ENCODE measurements around the gene FCAMR. TPM values are rescaled to one million over a fixed set of nuclear protein-coding genes. Genes with fewer than 3 reads are reported as not detected.

The FCAMR gene
- not detected in 2 replicates for total RNA-seq

GRCh38 chr1:206970446-206970845, at the start of gene FCAMR:
Gene FCAMR, minus strand, starts transcription at chr1:206970460. Its CDS starts 335 bp downstream, at chr1:206970125.
- Mint-ChIP-seq H3K4me3 (ENCODE audit: low read depth) (no peak within 1 kb of the TSS), H3K36me3 (ENCODE audit: low read depth) (no peaks in the 10 kb centered on the region), H3K27ac (no peak within 1 kb of the TSS), H3K9me3 (no peaks in the 10 kb centered on the region), H3K27me3 (ENCODE audit: low read depth) (peaks cover 35% of the 10 kb centered on the region), H3K4me1 (ENCODE audit: low read depth) (peaks cover 20% of the 10 kb centered on the region)
- intact Hi-C loops (cut with micrococcal nuclease) = no loop called here
- DNase-seq (ENCODE audit: low spot score) = no peak

GRCh38 chr1:207019661-207020060, 49.4 kb upstream of the FCAMR start:
- intact Hi-C loops (cut with micrococcal nuclease) = no loop called here
- peaks cover 14% of the 10 kb centered on the region for H3K4me1 Mint-ChIP-seq (ENCODE audit: low read depth)
- no peak overlapping the region for H3K4me3 Mint-ChIP-seq (ENCODE audit: low read depth)
- no peak for DNase-seq (ENCODE audit: low spot score)
- no peaks in the 10 kb centered on the region for H3K9me3 Mint-ChIP-seq
- peaks cover 10% of the 10 kb centered on the region for H3K27me3 Mint-ChIP-seq (ENCODE audit: low read depth)
- no peaks in the 10 kb centered on the region for H3K36me3 Mint-ChIP-seq (ENCODE audit: low read depth)
- H3K27ac Mint-ChIP-seq = no peak overlapping the region

- intact Hi-C loops (cut with micrococcal nuclease) = no loop called here
- Mint-ChIP-seq H3K27me3 (ENCODE audit: low read depth) (peaks cover 13% of the 10 kb centered on the region), H3K36me3 (ENCODE audit: low read depth) (no peaks in the 10 kb centered on the region), H3K9me3 (no peaks in the 10 kb centered on the region), H3K27ac (no peak overlapping the region), H3K4me3 (ENCODE audit: low read depth) (no peak overlapping the region), H3K4me1 (ENCODE audit: low read depth) (peaks cover 9% of the 10 kb centered on the region)
- DNase-seq (ENCODE audit: low spot score) = no peak
Measured at GRCh38 chr1:207019161-207019560, 48.9 kb upstream of the FCAMR start.

- no peaks in the 10 kb centered on the region for H3K9me3 Mint-ChIP-seq
- no peak for DNase-seq (ENCODE audit: low spot score)
- H3K36me3 Mint-ChIP-seq (ENCODE audit: low read depth) = no peaks in the 10 kb centered on the region
- H3K27me3 Mint-ChIP-seq (ENCODE audit: low read depth) = peaks cover 14% of the 10 kb centered on the region
- no peak overlapping the region for H3K4me3 Mint-ChIP-seq (ENCODE audit: low read depth)
- intact Hi-C loops (cut with micrococcal nuclease) = no loop called here
- H3K4me1 Mint-ChIP-seq (ENCODE audit: low read depth) = peaks cover 6% of the 10 kb centered on the region
- no peak overlapping the region for H3K27ac Mint-ChIP-seq
Measured at GRCh38 chr1:207018707-207019106, 48.4 kb upstream of the FCAMR start.

GRCh38 chr1:207017615-207018559, 47.6 kb upstream of the FCAMR start:
- intact Hi-C loops (cut with micrococcal nuclease) = no loop called here
- Mint-ChIP-seq H3K36me3 (ENCODE audit: low read depth) (no peaks in the 10 kb centered on the region), H3K4me3 (ENCODE audit: low read depth) (no peak overlapping the region), H3K27me3 (ENCODE audit: low read depth) (peaks cover 19% of the 10 kb centered on the region), H3K9me3 (no peaks in the 10 kb centered on the region), H3K4me1 (ENCODE audit: low read depth) (peaks cover 6% of the 10 kb centered on the region), H3K27ac (no peak overlapping the region)
- DNase-seq (ENCODE audit: low spot score) = no peak

GRCh38 chr1:207015791-207016190, 45.5 kb upstream of the FCAMR start:
- Mint-ChIP-seq H3K9me3 (no peaks in the 10 kb centered on the region), H3K4me3 (ENCODE audit: low read depth) (no peak overlapping the region), H3K27ac (no peak overlapping the region), H3K27me3 (ENCODE audit: low read depth) (peaks cover 37% of the 10 kb centered on the region), H3K4me1 (ENCODE audit: low read depth) (peaks cover 4% of the 10 kb centered on the region), H3K36me3 (ENCODE audit: low read depth) (no peaks in the 10 kb centered on the region)
- no peak for DNase-seq (ENCODE audit: low spot score)
- intact Hi-C loops (cut with micrococcal nuclease) = no loop called here

GRCh38 chr1:207014728-207015127, 44.5 kb upstream of the FCAMR start:
- Mint-ChIP-seq H3K36me3 (ENCODE audit: low read depth) (no peaks in the 10 kb centered on the region), H3K27ac (no peak overlapping the region), H3K27me3 (ENCODE audit: low read depth) (peaks cover 38% of the 10 kb centered on the region), H3K9me3 (no peaks in the 10 kb centered on the region), H3K4me3 (ENCODE audit: low read depth) (no peak overlapping the region), H3K4me1 (ENCODE audit: low read depth) (peaks cover 3% of the 10 kb centered on the region)
- intact Hi-C loops (cut with micrococcal nuclease) = no loop called here
- no peak for DNase-seq (ENCODE audit: low spot score)

GRCh38 chr1:207013321-207014085, 43.2 kb upstream of the FCAMR start:
- H3K27ac Mint-ChIP-seq = no peak overlapping the region
- no peak overlapping the region for H3K4me3 Mint-ChIP-seq (ENCODE audit: low read depth)
- no peaks in the 10 kb centered on the region for H3K36me3 Mint-ChIP-seq (ENCODE audit: low read depth)
- intact Hi-C loops (cut with micrococcal nuclease) = no loop called here
- peaks cover 36% of the 10 kb centered on the region for H3K27me3 Mint-ChIP-seq (ENCODE audit: low read depth)
- DNase-seq (ENCODE audit: low spot score) = no peak
- no peaks in the 10 kb centered on the region for H3K9me3 Mint-ChIP-seq
- H3K4me1 Mint-ChIP-seq (ENCODE audit: low read depth) = peaks cover 3% of the 10 kb centered on the region

GRCh38 chr1:207010726-207011125, 40.5 kb upstream of the FCAMR start:
- Mint-ChIP-seq H3K9me3 (no peaks in the 10 kb centered on the region), H3K4me3 (ENCODE audit: low read depth) (no peak overlapping the region), H3K27me3 (ENCODE audit: low read depth) (peaks cover 49% of the 10 kb centered on the region), H3K27ac (no peak overlapping the region), H3K4me1 (ENCODE audit: low read depth) (no peaks in the 10 kb centered on the region), H3K36me3 (ENCODE audit: low read depth) (no peaks in the 10 kb centered on the region)
- intact Hi-C loops (cut with micrococcal nuclease) = no loop called here
- DNase-seq (ENCODE audit: low spot score) = no peak

- Mint-ChIP-seq H3K36me3 (ENCODE audit: low read depth) (no peaks in the 10 kb centered on the region), H3K4me1 (ENCODE audit: low read depth) (no peaks in the 10 kb centered on the region), H3K4me3 (ENCODE audit: low read depth) (no peak overlapping the region), H3K9me3 (no peaks in the 10 kb centered on the region), H3K27ac (no peak overlapping the region), H3K27me3 (ENCODE audit: low read depth) (peaks cover 49% of the 10 kb centered on the region)
- DNase-seq (ENCODE audit: low spot score) = no peak
- intact Hi-C loops (cut with micrococcal nuclease) = loop anchor here (10.0 kb wide), 1 partner anchor 65 kb away; no protein-coding TSS in a partner anchor
Measured at GRCh38 chr1:207009945-207010344, 39.7 kb upstream of the FCAMR start.

GRCh38 chr1:207009182-207009850, 39.1 kb upstream of the FCAMR start:
- no peak for DNase-seq (ENCODE audit: low spot score)
- no peaks in the 10 kb centered on the region for H3K36me3 Mint-ChIP-seq (ENCODE audit: low read depth)
- H3K27ac Mint-ChIP-seq = no peak overlapping the region
- H3K4me3 Mint-ChIP-seq (ENCODE audit: low read depth) = no peak overlapping the region
- peaks cover 2% of the 10 kb centered on the region for H3K4me1 Mint-ChIP-seq (ENCODE audit: low read depth)
- intact Hi-C loops (cut with micrococcal nuclease) = loop anchor here (10.0 kb wide), 1 partner anchor 65 kb away; no protein-coding TSS in a partner anchor
- H3K27me3 Mint-ChIP-seq (ENCODE audit: low read depth) = peaks cover 46% of the 10 kb centered on the region
- no peaks in the 10 kb centered on the region for H3K9me3 Mint-ChIP-seq

- no peaks in the 10 kb centered on the region for H3K9me3 Mint-ChIP-seq
- DNase-seq (ENCODE audit: low spot score) = no peak
Measured at GRCh38 chr1:207007352-207008033, 37.2 kb upstream of the FCAMR start.

More at GRCh38 chr1:207007352-207008033, 37.2 kb upstream of the FCAMR start:
- Mint-ChIP-seq H3K4me1 (ENCODE audit: low read depth) (peaks cover 2% of the 10 kb centered on the region), H3K27me3 (ENCODE audit: low read depth) (peaks cover 36% of the 10 kb centered on the region), H3K36me3 (ENCODE audit: low read depth) (no peaks in the 10 kb centered on the region), H3K4me3 (ENCODE audit: low read depth) (no peak overlapping the region), H3K27ac (no peak overlapping the region)
- intact Hi-C loops (cut with micrococcal nuclease) = loop anchor here (10.0 kb wide), 1 partner anchor 67 kb away; no protein-coding TSS in a partner anchor
